ENCODE data around the gene C1QTNF7. TPM values are rescaled to one million over a fixed set of nuclear protein-coding genes. Genes with fewer than 3 reads are reported as not detected.

C1QTNF7 gene
- total RNA-seq, 1 experiment from 2014 or later, result 0.04 TPM

- TF ChIP-seq, protein P1, sequence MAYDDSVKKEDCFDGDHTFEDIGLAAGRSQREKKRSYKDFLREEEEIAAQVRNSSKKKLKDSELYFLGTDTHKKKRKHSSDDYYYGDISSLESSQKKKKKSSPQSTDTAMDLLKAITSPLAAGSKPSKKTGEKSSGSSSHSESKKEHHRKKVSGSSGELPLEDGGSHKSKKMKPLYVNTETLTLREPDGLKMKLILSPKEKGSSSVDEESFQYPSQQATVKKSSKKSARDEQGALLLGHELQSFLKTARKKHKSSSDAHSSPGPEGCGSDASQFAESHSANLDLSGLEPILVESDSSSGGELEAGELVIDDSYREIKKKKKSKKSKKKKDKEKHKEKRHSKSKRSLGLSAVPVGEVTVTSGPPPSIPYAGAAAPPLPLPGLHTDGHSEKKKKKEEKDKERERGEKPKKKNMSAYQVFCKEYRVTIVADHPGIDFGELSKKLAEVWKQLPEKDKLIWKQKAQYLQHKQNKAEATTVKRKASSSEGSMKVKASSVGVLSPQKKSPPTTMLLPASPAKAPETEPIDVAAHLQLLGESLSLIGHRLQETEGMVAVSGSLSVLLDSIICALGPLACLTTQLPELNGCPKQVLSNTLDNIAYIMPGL (CRISPR knock-in tag; IDR thresholded peaks at IDR 0.05), result no peak
- no peak for TF ChIP-seq JUN (CRISPR knock-in tag; IDR thresholded peaks at IDR 0.05)
- TF ChIP-seq NFE2L1 (CRISPR knock-in tag; IDR thresholded peaks at IDR 0.05), result no peak
- no peak for TF ChIP-seq ELF4 (CRISPR knock-in tag; IDR thresholded peaks at IDR 0.05; ENCODE audit: low read depth)
- no peak for TF ChIP-seq ZNF532 (CRISPR knock-in tag; IDR thresholded peaks at IDR 0.05; ENCODE audit: borderline replicate concordance)
- TF ChIP-seq, protein P2, sequence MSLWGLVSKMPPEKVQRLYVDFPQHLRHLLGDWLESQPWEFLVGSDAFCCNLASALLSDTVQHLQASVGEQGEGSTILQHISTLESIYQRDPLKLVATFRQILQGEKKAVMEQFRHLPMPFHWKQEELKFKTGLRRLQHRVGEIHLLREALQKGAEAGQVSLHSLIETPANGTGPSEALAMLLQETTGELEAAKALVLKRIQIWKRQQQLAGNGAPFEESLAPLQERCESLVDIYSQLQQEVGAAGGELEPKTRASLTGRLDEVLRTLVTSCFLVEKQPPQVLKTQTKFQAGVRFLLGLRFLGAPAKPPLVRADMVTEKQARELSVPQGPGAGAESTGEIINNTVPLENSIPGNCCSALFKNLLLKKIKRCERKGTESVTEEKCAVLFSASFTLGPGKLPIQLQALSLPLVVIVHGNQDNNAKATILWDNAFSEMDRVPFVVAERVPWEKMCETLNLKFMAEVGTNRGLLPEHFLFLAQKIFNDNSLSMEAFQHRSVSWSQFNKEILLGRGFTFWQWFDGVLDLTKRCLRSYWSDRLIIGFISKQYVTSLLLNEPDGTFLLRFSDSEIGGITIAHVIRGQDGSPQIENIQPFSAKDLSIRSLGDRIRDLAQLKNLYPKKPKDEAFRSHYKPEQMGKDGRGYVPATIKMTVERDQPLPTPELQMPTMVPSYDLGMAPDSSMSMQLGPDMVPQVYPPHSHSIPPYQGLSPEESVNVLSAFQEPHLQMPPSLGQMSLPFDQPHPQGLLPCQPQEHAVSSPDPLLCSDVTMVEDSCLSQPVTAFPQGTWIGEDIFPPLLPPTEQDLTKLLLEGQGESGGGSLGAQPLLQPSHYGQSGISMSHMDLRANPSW (CRISPR knock-in tag; conservative IDR thresholded peaks at IDR 0.05; ENCODE audit: low read depth), result no peak
- TF ChIP-seq ETV6 (CRISPR knock-in tag; IDR thresholded peaks at IDR 0.05), result no peak
- TF ChIP-seq TEAD1 (CRISPR knock-in tag; IDR thresholded peaks at IDR 0.05), result no peak
- TF ChIP-seq SOX15 (CRISPR knock-in tag; IDR thresholded peaks at IDR 0.05), result no peak
- TF ChIP-seq, protein P3, sequence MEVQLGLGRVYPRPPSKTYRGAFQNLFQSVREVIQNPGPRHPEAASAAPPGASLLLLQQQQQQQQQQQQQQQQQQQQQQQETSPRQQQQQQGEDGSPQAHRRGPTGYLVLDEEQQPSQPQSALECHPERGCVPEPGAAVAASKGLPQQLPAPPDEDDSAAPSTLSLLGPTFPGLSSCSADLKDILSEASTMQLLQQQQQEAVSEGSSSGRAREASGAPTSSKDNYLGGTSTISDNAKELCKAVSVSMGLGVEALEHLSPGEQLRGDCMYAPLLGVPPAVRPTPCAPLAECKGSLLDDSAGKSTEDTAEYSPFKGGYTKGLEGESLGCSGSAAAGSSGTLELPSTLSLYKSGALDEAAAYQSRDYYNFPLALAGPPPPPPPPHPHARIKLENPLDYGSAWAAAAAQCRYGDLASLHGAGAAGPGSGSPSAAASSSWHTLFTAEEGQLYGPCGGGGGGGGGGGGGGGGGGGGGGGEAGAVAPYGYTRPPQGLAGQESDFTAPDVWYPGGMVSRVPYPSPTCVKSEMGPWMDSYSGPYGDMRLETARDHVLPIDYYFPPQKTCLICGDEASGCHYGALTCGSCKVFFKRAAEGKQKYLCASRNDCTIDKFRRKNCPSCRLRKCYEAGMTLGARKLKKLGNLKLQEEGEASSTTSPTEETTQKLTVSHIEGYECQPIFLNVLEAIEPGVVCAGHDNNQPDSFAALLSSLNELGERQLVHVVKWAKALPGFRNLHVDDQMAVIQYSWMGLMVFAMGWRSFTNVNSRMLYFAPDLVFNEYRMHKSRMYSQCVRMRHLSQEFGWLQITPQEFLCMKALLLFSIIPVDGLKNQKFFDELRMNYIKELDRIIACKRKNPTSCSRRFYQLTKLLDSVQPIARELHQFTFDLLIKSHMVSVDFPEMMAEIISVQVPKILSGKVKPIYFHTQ (CRISPR knock-in tag; IDR thresholded peaks at IDR 0.05), result no peak
- no peak for TF ChIP-seq CTCF (IDR thresholded peaks at IDR 0.05)
- TF ChIP-seq NR1H2 (CRISPR knock-in tag; IDR thresholded peaks at IDR 0.05), result no peak
- no peak for TF ChIP-seq ZNF425 (CRISPR knock-in tag; conservative IDR thresholded peaks at IDR 0.05)
These were observed 15.7 kb downstream of the C1QTNF7 start (continued) for GRCh38 chr4:15443371-15444160.

All from WTC11 (cell line).